ENCODE data around the gene PPFIBP1.
"Not testable (repeated sequence)": the region's sequence is repeated elsewhere in the genome, so short reads cannot be mapped to it uniquely, and the experiment has no call there.

The PPFIBP1 gene

GRCh38 chr12:27631813-27632491, 107.9 kb downstream of the PPFIBP1 start:
- DNase-seq, result no peak

- DNase-seq, result no peak
Measured at GRCh38 chr12:27635349-27635972, 111.5 kb downstream of the PPFIBP1 start.

- not testable (repeated sequence) for DNase-seq
Measured at GRCh38 chr12:27636569-27636968, 112.6 kb downstream of the PPFIBP1 start.

GRCh38 chr12:27637524-27637923, 113.5 kb downstream of the PPFIBP1 start:
- no peak for DNase-seq

GRCh38 chr12:27639265-27639664, 115.3 kb downstream of the PPFIBP1 start:
- no peak for DNase-seq

GRCh38 chr12:27640566-27641200, 116.7 kb downstream of the PPFIBP1 start:
- not testable (repeated sequence) for DNase-seq

- DNase-seq, result not testable (repeated sequence)
Measured at GRCh38 chr12:27642361-27642760, 118.4 kb downstream of the PPFIBP1 start.

- not testable (repeated sequence) for DNase-seq
Measured at GRCh38 chr12:27642892-27643291, 118.9 kb downstream of the PPFIBP1 start.

DNA sequence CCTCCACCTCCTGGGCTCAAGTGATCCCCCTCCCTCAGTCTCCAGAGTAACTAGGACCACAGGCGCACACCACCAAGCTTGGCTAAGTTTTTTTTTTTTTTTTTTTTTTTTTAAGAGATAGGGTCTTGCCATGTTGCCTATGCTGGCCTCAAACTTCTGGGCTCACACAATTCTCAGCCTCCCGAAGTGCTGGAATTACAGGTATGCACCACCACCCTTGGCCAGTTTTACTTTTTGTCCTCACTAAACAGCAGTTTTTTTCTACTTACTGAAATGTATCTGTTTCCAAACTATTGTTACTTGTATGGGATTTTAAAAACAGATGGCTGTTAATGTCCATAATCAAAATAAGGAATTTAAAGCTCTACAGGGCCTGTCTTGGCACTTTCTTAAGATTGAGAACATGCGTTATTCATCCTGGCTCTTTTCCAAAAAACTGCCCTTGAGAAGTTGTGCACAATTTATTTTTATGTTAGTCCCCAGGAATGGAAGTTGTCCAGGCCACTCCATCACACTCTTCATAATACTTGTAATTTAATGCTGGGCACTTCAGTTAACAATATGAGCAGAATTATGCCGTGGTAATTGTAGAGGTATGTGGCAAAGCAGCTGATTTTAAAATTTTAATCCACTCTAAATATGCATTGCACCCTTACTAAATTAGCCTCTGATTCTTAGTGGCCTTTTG, 120.3 kb downstream of the PPFIBP1 start:
- DNase-seq, result no peak

GRCh38 chr12:27645671-27646070, 121.7 kb downstream of the PPFIBP1 start:
- no peak for DNase-seq

- no peak for DNase-seq
Measured at GRCh38 chr12:27646149-27646548, 122.1 kb downstream of the PPFIBP1 start.

DNA sequence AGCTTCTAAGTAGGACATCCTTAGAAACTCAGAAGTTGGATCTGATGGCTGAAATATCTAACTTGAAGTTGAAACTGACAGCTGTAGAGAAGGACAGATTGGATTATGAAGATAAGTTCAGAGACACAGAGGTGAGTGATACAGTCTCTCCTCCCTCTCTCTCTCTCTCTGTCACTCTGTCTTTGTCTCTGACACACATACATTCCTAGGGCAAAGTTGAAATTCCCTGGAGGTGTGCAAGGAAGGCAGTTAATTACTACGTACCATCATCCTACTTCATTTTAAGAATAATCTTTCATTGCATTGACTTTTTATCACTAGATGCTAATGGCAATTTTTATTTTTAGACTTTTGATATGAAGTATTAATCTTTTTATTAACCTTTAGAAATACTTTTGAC, 126.0 kb downstream of the PPFIBP1 start:
- DNase-seq, result no peak

- no peak for DNase-seq
Measured at GRCh38 chr12:27651201-27651600, 127.2 kb downstream of the PPFIBP1 start.

- DNase-seq, result peak; percentile 29
Measured at GRCh38 chr12:27652174-27652763, 128.3 kb downstream of the PPFIBP1 start.

GRCh38 chr12:27653661-27654060, 129.7 kb downstream of the PPFIBP1 start:
- DNase-seq, result no peak

DNA sequence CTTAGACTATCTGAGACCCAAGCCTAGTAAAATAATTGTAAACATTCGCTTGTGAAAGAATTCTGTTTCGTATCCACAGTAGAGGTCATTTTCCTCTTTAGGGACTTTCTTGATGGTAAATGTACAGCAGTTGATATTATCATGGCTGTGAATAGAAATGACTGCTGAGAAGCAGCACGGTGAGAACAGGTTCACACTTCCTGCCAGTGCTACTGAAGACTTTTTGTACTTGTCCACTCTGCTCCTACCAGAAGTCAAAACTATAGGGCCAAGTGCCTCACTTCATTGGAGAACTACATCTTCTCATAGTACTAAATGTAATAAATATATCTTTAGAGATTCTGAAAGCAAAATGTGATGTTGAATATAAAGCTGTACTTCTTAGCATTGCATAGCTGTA, 131.5 kb downstream of the PPFIBP1 start:
- DNase-seq, result not testable (repeated sequence)

DNA sequence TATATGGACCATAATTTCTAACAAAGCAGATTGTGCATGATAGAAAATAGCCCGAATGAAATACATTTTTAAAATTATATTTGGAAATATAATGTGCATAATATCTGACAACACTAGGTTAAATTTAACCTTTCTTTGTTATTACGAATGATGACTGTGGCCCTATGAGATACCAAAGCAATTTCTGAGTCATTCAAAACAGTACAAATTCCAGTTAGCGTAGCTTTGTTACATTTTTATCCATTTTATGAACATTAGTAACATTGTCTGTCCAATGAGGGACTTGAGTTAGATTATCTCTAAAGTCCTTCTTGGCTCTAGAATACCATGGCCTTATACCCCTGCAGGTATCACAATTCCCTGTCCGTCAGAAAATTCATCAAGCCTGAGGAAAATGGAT, 133.3 kb downstream of the PPFIBP1 start:
- DNase-seq, result no peak

- no peak for DNase-seq
Measured at GRCh38 chr12:27665704-27666103, 141.7 kb downstream of the PPFIBP1 start.

- DNase-seq, result no peak
Measured at GRCh38 chr12:27666510-27666909, 142.5 kb downstream of the PPFIBP1 start.

- DNase-seq, result no peak
Measured at GRCh38 chr12:27667540-27667939, 143.5 kb downstream of the PPFIBP1 start.

GRCh38 chr12:27672051-27672450, 148.0 kb downstream of the PPFIBP1 start:
- DNase-seq, result no peak

- no peak for DNase-seq
Measured at GRCh38 chr12:27672643-27673042, 148.6 kb downstream of the PPFIBP1 start.

- no peak for DNase-seq
Measured at GRCh38 chr12:27673101-27673718, 149.2 kb downstream of the PPFIBP1 start.
